HCT116 (cell line): ENCODE data around the gene DACT1. TPM values are rescaled to one million over a fixed set of nuclear protein-coding genes. Genes with fewer than 3 reads are reported as not detected.

ENCODE experiments used
- ATAC-seq: fragments of 200-7000 bp; cut with Tn5 transposase; 2 replicates; pipeline ENCODE4 v1.9.1; 2020; ENCODE audit warnings: mild to moderate bottlenecking, moderate library complexity
- BruUV-seq: library from RNA; stranded (reverse); fragments of 400-500 nt; replicated peaks from 2 replicates; lab custom pipeline; 2021; lab: Mats Ljungman, UMichigan
- CTCF ChIA-PET: fragments of 300-600 bp; sonication (Branson Sonifier 250); formaldehyde crosslinking; loops from one replicate; lab custom pipeline; 2021; ENCODE audit warnings: antibody characterized with exemption; lab: Charles Lee
- POLR2A ChIA-PET: fragments of 300-600, 350-600 bp; sonication (Branson Sonifier 250); formaldehyde crosslinking; loops from one replicate; lab custom pipeline; 2021; ENCODE audit warnings: antibody characterized with exemption; lab: Charles Lee
- RAD21 ChIA-PET, 2 experiments: fragments of 300-600 bp; sonication (Branson Sonifier 250); formaldehyde crosslinking; loops; one replicate each; lab custom pipeline; 2023; ENCODE audit warnings: low total read pairs in 2 of 2; ENCODE audit not compliant: uncharacterized antibody in 2 of 2, unreplicated experiment in 2 of 2, low non-redundant PET in 1 of 2; lab: Charles Lee
- DNase-seq: peaks from one replicate; pipeline ENCODE4 v3.0.0-alpha.2; 2010; ENCODE audit warnings: low read depth, low spot score
- H2AFZ ChIP-seq: fragments of 200-600 bp; shearing (Covaris generic), sonication (generic); 2 replicates; pipeline ENCODE4 v1.6.1; 2017; ENCODE audit warnings: low read depth, mixed run types, mixed read lengths, antibody characterized with exemption, low read length; ENCODE audit not compliant: poor library complexity, severe bottlenecking
- H3K27ac ChIP-seq: 2 replicates; pipeline ENCODE4 v1.5.1; 2012; ENCODE audit warnings: low read depth, low read length
- H3K27me3 ChIP-seq: fragments of 200-600 bp; sonication (generic); 2 replicates; pipeline ENCODE4 v1.6.1; 2016; ENCODE audit warnings: mixed run types, low read length, mixed read lengths; ENCODE audit not compliant: insufficient read depth
- H3K36me3 ChIP-seq, 2 experiments: fragments of 200-500 bp in 1 of 2; fragments of 200-600 bp in 1 of 2; sonication (Bioruptor generic) in 1 of 2; sonication (generic) in 1 of 2; 2 replicates each; pipeline versions ENCODE4 v1.5.1 to v1.6.1; 2014 to 2016; ENCODE audit warnings: low read length in 2 of 2, inconsistent platforms in 1 of 2, mixed read lengths in 1 of 2, mixed run types in 1 of 2; ENCODE audit not compliant: insufficient read depth in 2 of 2, control insufficient read depth in 1 of 2
- H3K4me1 ChIP-seq, 2 experiments: fragments of 200-600 bp in 1 of 2; sonication (generic) in 1 of 2; 2 replicates each; pipeline versions ENCODE4 v1.5.1 to v1.6.1; 2012 to 2017; ENCODE audit warnings: low read length in 2 of 2, inconsistent platforms in 1 of 2, mild to moderate bottlenecking in 1 of 2, mixed read lengths in 1 of 2, mixed run types in 1 of 2, moderate library complexity in 1 of 2; ENCODE audit not compliant: insufficient read depth in 2 of 2, control insufficient read depth in 1 of 2
- H3K4me2 ChIP-seq: fragments of 200-600 bp; sonication (generic); 2 replicates; pipeline ENCODE4 v1.6.1; 2017; ENCODE audit warnings: mixed run types, low read length, mixed read lengths
- H3K4me3 ChIP-seq, 2 experiments: fragments of 200-600 bp in 1 of 2; sonication (generic) in 1 of 2; replicated peaks in 1 of 2; 2 replicates each; pipeline ENCODE4 v1.5.1; 2011 to 2016; ENCODE audit warnings: low read length in 2 of 2, control low read depth in 1 of 2, low read depth in 1 of 2, mild to moderate bottlenecking in 1 of 2, mixed read lengths in 1 of 2, mixed run types in 1 of 2
- H3K79me2 ChIP-seq: fragments of 200-600 bp; sonication (generic); 2 replicates; pipeline ENCODE4 v1.6.1; 2017; ENCODE audit warnings: mild to moderate bottlenecking, mixed run types, low read length, moderate library complexity, mixed read lengths; ENCODE audit not compliant: insufficient read depth
- H3K9ac ChIP-seq: fragments of 200-600 bp; sonication (generic); 2 replicates; pipeline ENCODE4 v1.6.1; 2016; ENCODE audit warnings: low read length, mixed read lengths
- H3K9me2 ChIP-seq: fragments of 200-600 bp; sonication (generic), shearing (Covaris generic); 2 replicates; pipeline ENCODE4 v1.6.1; 2017; ENCODE audit warnings: mixed run types, mild to moderate bottlenecking, moderate library complexity; ENCODE audit not compliant: insufficient read depth
- H3K9me3 ChIP-seq, 2 experiments: fragments of 200-500 bp in 1 of 2; fragments of 200-600 bp in 1 of 2; sonication (Bioruptor generic) in 1 of 2; sonication (generic) in 1 of 2; 2 replicates each; pipeline ENCODE4 v1.6.1; 2014 to 2017; ENCODE audit warnings: low read length in 2 of 2, mixed read lengths in 2 of 2, inconsistent platforms in 1 of 2, low read depth in 1 of 2, mild to moderate bottlenecking in 1 of 2, mixed run types in 1 of 2, moderate library complexity in 1 of 2; ENCODE audit not compliant: control insufficient read depth in 1 of 2, insufficient read depth in 1 of 2
- H4K20me1 ChIP-seq: fragments of 200-600 bp; sonication (generic), shearing (Covaris generic); 2 replicates; pipeline ENCODE4 v1.6.1; 2017; ENCODE audit warnings: mixed run types, mild to moderate bottlenecking, moderate library complexity; ENCODE audit not compliant: insufficient read depth
- CBX3 ChIP-seq: IDR thresholded peaks from 2 replicates; pipeline ENCODE4 v1.6.1; 2012; ENCODE audit warnings: low read depth
- CEBPB ChIP-seq: IDR thresholded peaks from 2 replicates; pipeline ENCODE4 v1.6.1; 2012; ENCODE audit warnings: low read depth
- EGR1 ChIP-seq: IDR thresholded peaks from 2 replicates; pipeline ENCODE4 v1.6.1; 2012; ENCODE audit warnings: low read depth
- EZH2phosphoT487 ChIP-seq: fragments of 200-600 bp; IDR thresholded peaks from 2 replicates; pipeline ENCODE4 v1.6.1; 2018; ENCODE audit warnings: antibody characterized with exemption, borderline replicate concordance
- FOSL1 ChIP-seq: IDR thresholded peaks from 2 replicates; pipeline ENCODE4 v1.6.1; 2012; ENCODE audit warnings: low read depth
- JUND ChIP-seq: IDR thresholded peaks from 2 replicates; pipeline ENCODE4 v1.6.1; 2012
- POLR2A ChIP-seq: IDR thresholded peaks from 2 replicates; pipeline ENCODE4 v1.7.0; 2011; ENCODE audit warnings: borderline replicate concordance; ENCODE audit not compliant: insufficient read depth, insufficient read length; ENCODE audit errors: extremely low read depth
- POLR2AphosphoS5 ChIP-seq: IDR thresholded peaks from 2 replicates; pipeline ENCODE4 v1.6.1; 2011; ENCODE audit warnings: mild to moderate bottlenecking, low read depth, low read length, moderate library complexity
- RAD21 ChIP-seq: IDR thresholded peaks from 2 replicates; pipeline ENCODE4 v1.6.1; 2012; ENCODE audit warnings: low read depth, mild to moderate bottlenecking
- SIN3A ChIP-seq: IDR thresholded peaks from 2 replicates; pipeline ENCODE4 v1.6.1; 2012; ENCODE audit warnings: low read depth
- SP1 ChIP-seq: IDR thresholded peaks from 2 replicates; pipeline ENCODE4 v1.6.1; 2012; ENCODE audit warnings: low read depth
- SRF ChIP-seq: IDR thresholded peaks from 2 replicates; pipeline ENCODE4 v1.6.1; 2012; ENCODE audit warnings: low read depth
- TCF7L2 ChIP-seq: IDR thresholded peaks from 2 replicates; pipeline ENCODE4 v1.7.0; 2011; ENCODE audit warnings: borderline replicate concordance, inconsistent platforms; ENCODE audit not compliant: insufficient read depth, insufficient read length; ENCODE audit errors: extremely low read depth
- YY1 ChIP-seq: IDR thresholded peaks from 2 replicates; pipeline ENCODE4 v1.6.1; 2011; ENCODE audit warnings: low read length, low read depth, moderate library complexity, mild to moderate bottlenecking; ENCODE audit not compliant: insufficient replicate concordance; ENCODE audit errors: extremely low read depth
- ZFX ChIP-seq: fragments of 450-650 bp; IDR thresholded peaks from 2 replicates; pipeline ENCODE4 v1.6.1; 2017
- ZNF274 ChIP-seq: fragments of 200-500 bp; sonication (Bioruptor generic); IDR thresholded peaks from 2 replicates; pipeline ENCODE4 v1.6.1; 2014; ENCODE audit warnings: mild to moderate bottlenecking, low read depth, low read length, inconsistent platforms
- intact Hi-C: fragments of 100-400 bp; cut with micrococcal nuclease; formaldehyde crosslinking; loops from 2 replicates; pipeline ENCODE4 v1.10.0; 2022
- total RNA-seq: library from RNA; stranded (reverse); gene quantifications from one replicate; pipeline ENCODE4 v1.2.1, GENCODE V29; 2021; ENCODE audit not compliant: unreplicated experiment
- TF ChIP-seq, protein P1 (sequence below): IDR thresholded peaks from 2 replicates; pipeline ENCODE4 v1.6.1; 2012
- TF ChIP-seq, protein P2 (sequence below): IDR thresholded peaks from 2 replicates; pipeline ENCODE4 v1.6.1; 2012; ENCODE audit warnings: low read depth
- TF ChIP-seq, protein P3 (sequence below): IDR thresholded peaks from 2 replicates; pipeline ENCODE4 v1.6.1; 2011; ENCODE audit warnings: mild to moderate bottlenecking, low read length, moderate library complexity; ENCODE audit not compliant: insufficient replicate concordance; ENCODE audit errors: extremely low read depth
- TF ChIP-seq, protein P4 (sequence below): IDR thresholded peaks from 2 replicates; pipeline ENCODE4 v1.6.1; 2012

The DACT1 gene
- total RNA-seq, 1 experiment from 2014 or later, result 1.6 TPM

DNA sequence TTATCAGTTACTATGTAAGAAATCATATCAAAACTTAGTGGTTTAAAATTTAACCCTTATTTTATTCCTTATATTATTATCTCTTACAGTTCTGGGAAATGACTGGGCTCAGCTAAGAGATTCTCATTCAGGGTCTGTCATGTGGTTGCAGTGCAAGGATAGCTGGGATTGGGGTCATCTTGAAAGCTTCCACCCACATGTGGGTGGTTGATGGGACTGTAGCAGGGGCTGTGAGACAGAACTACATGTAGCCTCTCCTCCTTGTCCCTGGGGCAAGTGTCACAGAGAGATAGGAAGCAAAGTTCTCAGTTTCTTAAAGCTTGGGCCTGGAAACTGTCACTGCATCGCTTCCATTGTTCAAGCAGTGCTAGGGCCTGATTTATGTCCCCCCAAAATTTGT lies 57.8 kb downstream of the DACT1 start:
- TF ChIP-seq ZNF274 (no peak), ZFX (no peak), JUND (no peak), POLR2A (no peak), SRF (no peak), POLR2AphosphoS5 (no peak), CEBPB (no peak), SIN3A (no peak), EZH2phosphoT487 (no peak), CBX3 (no peak), SP1 (no peak), EGR1 (no peak), TCF7L2 (no peak), FOSL1 (no peak), RAD21 (no peak), YY1 (no peak)
- TF ChIP-seq, protein P1, sequence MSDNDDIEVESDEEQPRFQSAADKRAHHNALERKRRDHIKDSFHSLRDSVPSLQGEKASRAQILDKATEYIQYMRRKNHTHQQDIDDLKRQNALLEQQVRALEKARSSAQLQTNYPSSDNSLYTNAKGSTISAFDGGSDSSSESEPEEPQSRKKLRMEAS, result no peak
- TF ChIP-seq, protein P2, sequence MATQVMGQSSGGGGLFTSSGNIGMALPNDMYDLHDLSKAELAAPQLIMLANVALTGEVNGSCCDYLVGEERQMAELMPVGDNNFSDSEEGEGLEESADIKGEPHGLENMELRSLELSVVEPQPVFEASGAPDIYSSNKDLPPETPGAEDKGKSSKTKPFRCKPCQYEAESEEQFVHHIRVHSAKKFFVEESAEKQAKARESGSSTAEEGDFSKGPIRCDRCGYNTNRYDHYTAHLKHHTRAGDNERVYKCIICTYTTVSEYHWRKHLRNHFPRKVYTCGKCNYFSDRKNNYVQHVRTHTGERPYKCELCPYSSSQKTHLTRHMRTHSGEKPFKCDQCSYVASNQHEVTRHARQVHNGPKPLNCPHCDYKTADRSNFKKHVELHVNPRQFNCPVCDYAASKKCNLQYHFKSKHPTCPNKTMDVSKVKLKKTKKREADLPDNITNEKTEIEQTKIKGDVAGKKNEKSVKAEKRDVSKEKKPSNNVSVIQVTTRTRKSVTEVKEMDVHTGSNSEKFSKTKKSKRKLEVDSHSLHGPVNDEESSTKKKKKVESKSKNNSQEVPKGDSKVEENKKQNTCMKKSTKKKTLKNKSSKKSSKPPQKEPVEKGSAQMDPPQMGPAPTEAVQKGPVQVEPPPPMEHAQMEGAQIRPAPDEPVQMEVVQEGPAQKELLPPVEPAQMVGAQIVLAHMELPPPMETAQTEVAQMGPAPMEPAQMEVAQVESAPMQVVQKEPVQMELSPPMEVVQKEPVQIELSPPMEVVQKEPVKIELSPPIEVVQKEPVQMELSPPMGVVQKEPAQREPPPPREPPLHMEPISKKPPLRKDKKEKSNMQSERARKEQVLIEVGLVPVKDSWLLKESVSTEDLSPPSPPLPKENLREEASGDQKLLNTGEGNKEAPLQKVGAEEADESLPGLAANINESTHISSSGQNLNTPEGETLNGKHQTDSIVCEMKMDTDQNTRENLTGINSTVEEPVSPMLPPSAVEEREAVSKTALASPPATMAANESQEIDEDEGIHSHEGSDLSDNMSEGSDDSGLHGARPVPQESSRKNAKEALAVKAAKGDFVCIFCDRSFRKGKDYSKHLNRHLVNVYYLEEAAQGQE, result no peak
- TF ChIP-seq, protein P3, sequence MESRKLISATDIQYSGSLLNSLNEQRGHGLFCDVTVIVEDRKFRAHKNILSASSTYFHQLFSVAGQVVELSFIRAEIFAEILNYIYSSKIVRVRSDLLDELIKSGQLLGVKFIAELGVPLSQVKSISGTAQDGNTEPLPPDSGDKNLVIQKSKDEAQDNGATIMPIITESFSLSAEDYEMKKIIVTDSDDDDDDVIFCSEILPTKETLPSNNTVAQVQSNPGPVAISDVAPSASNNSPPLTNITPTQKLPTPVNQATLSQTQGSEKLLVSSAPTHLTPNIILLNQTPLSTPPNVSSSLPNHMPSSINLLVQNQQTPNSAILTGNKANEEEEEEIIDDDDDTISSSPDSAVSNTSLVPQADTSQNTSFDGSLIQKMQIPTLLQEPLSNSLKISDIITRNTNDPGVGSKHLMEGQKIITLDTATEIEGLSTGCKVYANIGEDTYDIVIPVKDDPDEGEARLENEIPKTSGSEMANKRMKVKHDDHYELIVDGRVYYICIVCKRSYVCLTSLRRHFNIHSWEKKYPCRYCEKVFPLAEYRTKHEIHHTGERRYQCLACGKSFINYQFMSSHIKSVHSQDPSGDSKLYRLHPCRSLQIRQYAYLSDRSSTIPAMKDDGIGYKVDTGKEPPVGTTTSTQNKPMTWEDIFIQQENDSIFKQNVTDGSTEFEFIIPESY, result no peak
- TF ChIP-seq, protein P4, sequence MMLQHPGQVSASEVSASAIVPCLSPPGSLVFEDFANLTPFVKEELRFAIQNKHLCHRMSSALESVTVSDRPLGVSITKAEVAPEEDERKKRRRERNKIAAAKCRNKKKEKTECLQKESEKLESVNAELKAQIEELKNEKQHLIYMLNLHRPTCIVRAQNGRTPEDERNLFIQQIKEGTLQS, result no peak
- no TSS peak for BruUV-seq
- H3K9me2 ChIP-seq, result no peaks in the 10 kb centered on the region
- no peak overlapping the region for H3K9ac ChIP-seq
- H3K4me3 ChIP-seq, result no peak overlapping the region
- no peak overlapping the region for H3K4me2 ChIP-seq
- no peaks in the 10 kb centered on the region for H3K27me3 ChIP-seq
- DNase-seq, result no peak
- H4K20me1 ChIP-seq, result no peaks in the 10 kb centered on the region
- no peaks in the 10 kb centered on the region for H3K79me2 ChIP-seq
- POLR2A ChIA-PET, result no interaction called here
- H3K9me3 ChIP-seq, result no peaks in the 10 kb centered on the region
- no peaks in the 10 kb centered on the region for H3K36me3 ChIP-seq
- H2AFZ ChIP-seq, result no peak overlapping the region
- CTCF ChIA-PET, result no interaction called here
- RAD21 ChIA-PET, result no interaction called here
- ATAC-seq, result no peak
- intact Hi-C loops, result no loop called here
- no peak overlapping the region for H3K27ac ChIP-seq
- no peaks in the 10 kb centered on the region for H3K4me1 ChIP-seq
